SK-N-SH (cell line): Measurements from ENCODE around the gene PHPT1. TPM values are rescaled to one million over a fixed set of nuclear protein-coding genes. Genes with fewer than 3 reads are reported as not detected.

Experiments
- CTCF ChIA-PET: fragments of 300-600, 350-600 bp; formaldehyde crosslinking; extraction: SDS; loops from one replicate; lab custom pipeline; 2021; lab: Yijun Ruan, JAX
- POLR2A ChIA-PET: fragments of 350-600 bp; sonication (Branson Sonifier 250); formaldehyde crosslinking; extraction: SDS; loops from one replicate; lab custom pipeline; 2020; ENCODE audit warnings: antibody characterized with exemption, inconsistent platforms; lab: Yijun Ruan, JAX
- DNase-seq: peaks from one replicate; pipeline ENCODE4 v3.0.0; 2012
- H2AFZ ChIP-seq: fragments of 200-600 bp; sonication (generic); 2 replicates; pipeline ENCODE4 v1.8.1; 2016; ENCODE audit warnings: antibody characterized with exemption, mild to moderate bottlenecking, low read depth
- H3F3A ChIP-seq: fragments of 200-600 bp; sonication (generic); replicated peaks from 2 replicates; pipeline ENCODE3; 2016; ENCODE audit warnings: antibody characterized with exemption, mild to moderate bottlenecking; ENCODE audit not compliant: insufficient read depth
- H3K27ac ChIP-seq, 2 experiments: fragments of 200-500 bp in 1 of 2; fragments of 200-600 bp in 1 of 2; sonication (Bioruptor generic) in 1 of 2; sonication (generic), shearing (Covaris generic) in 1 of 2; 2 replicates each; pipeline versions ENCODE4 v1.5.1 to v1.6.1; 2014 to 2016; ENCODE audit warnings: low read depth in 2 of 2, inconsistent platforms in 1 of 2, low read length in 1 of 2, mild to moderate bottlenecking in 1 of 2, mixed read lengths in 1 of 2
- H3K27me3 ChIP-seq: fragments of 200-600 bp; sonication (generic), shearing (Covaris generic); 2 replicates; pipeline ENCODE4 v1.6.1; 2016; ENCODE audit warnings: mixed run types; ENCODE audit not compliant: insufficient read depth
- H3K36me3 ChIP-seq, 2 experiments: fragments of 200-500 bp in 1 of 2; fragments of 200-600 bp in 1 of 2; sonication (Bioruptor generic) in 1 of 2; sonication (generic) in 1 of 2; replicated peaks in 1 of 2; 2 replicates each; pipeline versions ENCODE3 to v1.5.1; 2014 to 2016; ENCODE audit warnings: low read length in 1 of 2, mild to moderate bottlenecking in 1 of 2; ENCODE audit not compliant: insufficient read depth in 2 of 2, control insufficient read depth in 1 of 2
- H3K4me1 ChIP-seq, 2 experiments: fragments of 200-500 bp in 1 of 2; fragments of 200-600 bp in 1 of 2; sonication (Bioruptor generic) in 1 of 2; sonication (generic), shearing (Covaris generic) in 1 of 2; 2 replicates each; pipeline versions ENCODE4 v1.5.1 to v1.6.1; 2014 to 2016; ENCODE audit warnings: low read depth in 1 of 2, low read length in 1 of 2, mixed run types in 1 of 2; ENCODE audit not compliant: insufficient read depth in 2 of 2, control insufficient read depth in 1 of 2
- H3K4me2 ChIP-seq: fragments of 200-600 bp; sonication (generic), shearing (Covaris generic); 2 replicates; pipeline ENCODE4 v1.6.1; 2017; ENCODE audit warnings: mixed run types
- H3K4me3 ChIP-seq, 2 experiments: fragments of 200-500 bp in 1 of 2; fragments of 200-600 bp in 1 of 2; sonication (Bioruptor generic) in 1 of 2; sonication (generic), shearing (Covaris generic) in 1 of 2; 2 replicates each; pipeline versions ENCODE4 v1.5.1 to v1.8.1; 2014 to 2016; ENCODE audit warnings: low read depth in 2 of 2, inconsistent platforms in 1 of 2, low read length in 1 of 2, mild to moderate bottlenecking in 1 of 2, mixed read lengths in 1 of 2, moderate library complexity in 1 of 2
- H3K79me2 ChIP-seq: fragments of 200-600 bp; sonication (generic); 2 replicates; pipeline ENCODE4 v1.8.1; 2017; ENCODE audit warnings: mild to moderate bottlenecking; ENCODE audit not compliant: insufficient read depth
- H3K9ac ChIP-seq: fragments of 200-600 bp; sonication (generic); 2 replicates; pipeline ENCODE4 v1.6.1; 2017; ENCODE audit warnings: mixed run types
- H3K9me2 ChIP-seq: fragments of 200-600 bp; sonication (generic); 2 replicates; pipeline ENCODE4 v1.6.1; 2017; ENCODE audit warnings: mixed run types
- H3K9me3 ChIP-seq: fragments of 200-600 bp; sonication (generic); 2 replicates; pipeline ENCODE4 v1.6.1; 2017; ENCODE audit warnings: mixed run types, mild to moderate bottlenecking, moderate library complexity
- H4K20me1 ChIP-seq: fragments of 200-600 bp; sonication (generic); 2 replicates; pipeline ENCODE4 v1.6.1; 2017; ENCODE audit warnings: mild to moderate bottlenecking, mixed run types; ENCODE audit not compliant: insufficient read depth
- NRF1 ChIP-seq: IDR thresholded peaks from 2 replicates; pipeline ENCODE4 v1.6.1; 2012; ENCODE audit warnings: low read depth, mild to moderate bottlenecking, low read length
- POLR2AphosphoS5 ChIP-seq: IDR thresholded peaks from 2 replicates; pipeline ENCODE4 v1.6.1; 2012; ENCODE audit warnings: low read depth, low read length
- RFX5 ChIP-seq: IDR thresholded peaks from 2 replicates; pipeline ENCODE4 v1.6.1; 2012; ENCODE audit warnings: mild to moderate bottlenecking, improper control_type of control experiment, low read length
- RXRA ChIP-seq: IDR thresholded peaks from 2 replicates; pipeline ENCODE4 v1.4.0; 2012; ENCODE audit warnings: low read depth, mild to moderate bottlenecking, borderline replicate concordance
- TAF1 ChIP-seq: IDR thresholded peaks from 2 replicates; pipeline ENCODE4 v1.6.1; 2012; ENCODE audit warnings: low read depth, mild to moderate bottlenecking, low read length, moderate library complexity, borderline replicate concordance
- YY1 ChIP-seq: IDR thresholded peaks from 2 replicates; pipeline ENCODE4 v1.4.0; 2012; ENCODE audit warnings: low read depth, mild to moderate bottlenecking
- WGBS: methylation state at CpG from one replicate; pipeline ENCODE4 v1.1.6; 2017; ENCODE audit warnings: low lambda C conversion rate; 5-methylcytosine and 5-hydroxymethylcytosine counted together
- polyA plus RNA-seq, 3 experiments: library from polyadenylated mRNA; depleted of rRNA; stranded (reverse); fragments of >200 nt; gene quantifications; 2 replicates each; pipeline ENCODE4 v1.2.3, GENCODE V29; 2012
- TF ChIP-seq, protein P1 (sequence below): fragments of 200-600 bp; sonication (generic); IDR thresholded peaks from 2 replicates; pipeline ENCODE4 v1.6.1; 2017; ENCODE audit warnings: antibody characterized with exemption, mild to moderate bottlenecking, moderate library complexity
- TF ChIP-seq, protein P2 (sequence below): IDR thresholded peaks from 2 replicates; pipeline ENCODE4 v1.4.0; 2012; ENCODE audit warnings: low read depth, borderline replicate concordance
- TF ChIP-seq, protein P3 (sequence below): IDR thresholded peaks from 2 replicates; pipeline ENCODE4 v1.6.1; 2012; ENCODE audit warnings: mild to moderate bottlenecking, low read depth, low read length, moderate library complexity
- TF ChIP-seq, protein P4 (sequence below): fragments of 150-350 bp; IDR thresholded peaks from 2 replicates; pipeline ENCODE4 v1.6.1; 2017; ENCODE audit warnings: antibody characterized with exemption, low read length, low read depth, borderline replicate concordance

The PHPT1 gene
- polyA plus RNA-seq, 1 of the 3 experiments (the other 2 are of a cell fraction): 517 TPM

DNA sequence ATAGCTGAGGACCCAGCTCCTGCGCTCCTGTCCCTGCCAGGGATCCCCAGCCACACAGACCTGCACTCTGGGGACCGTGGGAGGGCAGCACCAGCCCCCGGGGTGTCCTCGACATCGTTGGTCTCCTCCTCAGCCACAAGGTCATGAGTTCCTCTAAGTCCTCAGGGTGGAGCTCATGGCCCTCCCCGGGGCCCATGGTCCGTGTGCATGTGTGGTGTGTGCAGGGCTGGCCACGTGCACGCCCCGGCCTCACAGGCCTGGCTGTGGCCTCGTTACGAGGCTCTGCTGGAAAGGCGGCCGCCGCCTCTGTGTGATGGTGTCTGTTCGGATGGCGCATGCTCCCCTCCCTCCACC, 23.0 kb upstream of the PHPT1 start:
- Histone ChIP-seq H3K27me3 (no peaks in the 10 kb centered on the region), H3K4me3 (no peak overlapping the region), H3K9me3 (no peaks in the 10 kb centered on the region), H3K4me1 (no peaks in the 10 kb centered on the region), H4K20me1 (peaks cover 9% of the 10 kb centered on the region; the same call in 1 of the 2 replicates), H3K9ac (no peak overlapping the region), H3F3A (no peaks in the 10 kb centered on the region), H3K27ac (no peak overlapping the region), H3K79me2 (peaks cover under 1% of the 10 kb centered on the region; the same call in 1 of the 2 replicates), H3K36me3 (peaks cover 7 to 70% of the 10 kb centered on the region in 2 experiments), H3K9me2 (no peaks in the 10 kb centered on the region), H2AFZ (no peak overlapping the region), H3K4me2 (no peak overlapping the region)
- TF ChIP-seq, protein P1, sequence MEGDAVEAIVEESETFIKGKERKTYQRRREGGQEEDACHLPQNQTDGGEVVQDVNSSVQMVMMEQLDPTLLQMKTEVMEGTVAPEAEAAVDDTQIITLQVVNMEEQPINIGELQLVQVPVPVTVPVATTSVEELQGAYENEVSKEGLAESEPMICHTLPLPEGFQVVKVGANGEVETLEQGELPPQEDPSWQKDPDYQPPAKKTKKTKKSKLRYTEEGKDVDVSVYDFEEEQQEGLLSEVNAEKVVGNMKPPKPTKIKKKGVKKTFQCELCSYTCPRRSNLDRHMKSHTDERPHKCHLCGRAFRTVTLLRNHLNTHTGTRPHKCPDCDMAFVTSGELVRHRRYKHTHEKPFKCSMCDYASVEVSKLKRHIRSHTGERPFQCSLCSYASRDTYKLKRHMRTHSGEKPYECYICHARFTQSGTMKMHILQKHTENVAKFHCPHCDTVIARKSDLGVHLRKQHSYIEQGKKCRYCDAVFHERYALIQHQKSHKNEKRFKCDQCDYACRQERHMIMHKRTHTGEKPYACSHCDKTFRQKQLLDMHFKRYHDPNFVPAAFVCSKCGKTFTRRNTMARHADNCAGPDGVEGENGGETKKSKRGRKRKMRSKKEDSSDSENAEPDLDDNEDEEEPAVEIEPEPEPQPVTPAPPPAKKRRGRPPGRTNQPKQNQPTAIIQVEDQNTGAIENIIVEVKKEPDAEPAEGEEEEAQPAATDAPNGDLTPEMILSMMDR: no peak
- TF ChIP-seq POLR2AphosphoS5 (no peak), TAF1 (no peak), RXRA (no peak), NRF1 (no peak), RFX5 (no peak), YY1 (no peak)
- TF ChIP-seq, protein P2, sequence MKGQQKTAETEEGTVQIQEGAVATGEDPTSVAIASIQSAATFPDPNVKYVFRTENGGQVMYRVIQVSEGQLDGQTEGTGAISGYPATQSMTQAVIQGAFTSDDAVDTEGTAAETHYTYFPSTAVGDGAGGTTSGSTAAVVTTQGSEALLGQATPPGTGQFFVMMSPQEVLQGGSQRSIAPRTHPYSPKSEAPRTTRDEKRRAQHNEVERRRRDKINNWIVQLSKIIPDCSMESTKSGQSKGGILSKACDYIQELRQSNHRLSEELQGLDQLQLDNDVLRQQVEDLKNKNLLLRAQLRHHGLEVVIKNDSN: no peak
- TF ChIP-seq, protein P3, sequence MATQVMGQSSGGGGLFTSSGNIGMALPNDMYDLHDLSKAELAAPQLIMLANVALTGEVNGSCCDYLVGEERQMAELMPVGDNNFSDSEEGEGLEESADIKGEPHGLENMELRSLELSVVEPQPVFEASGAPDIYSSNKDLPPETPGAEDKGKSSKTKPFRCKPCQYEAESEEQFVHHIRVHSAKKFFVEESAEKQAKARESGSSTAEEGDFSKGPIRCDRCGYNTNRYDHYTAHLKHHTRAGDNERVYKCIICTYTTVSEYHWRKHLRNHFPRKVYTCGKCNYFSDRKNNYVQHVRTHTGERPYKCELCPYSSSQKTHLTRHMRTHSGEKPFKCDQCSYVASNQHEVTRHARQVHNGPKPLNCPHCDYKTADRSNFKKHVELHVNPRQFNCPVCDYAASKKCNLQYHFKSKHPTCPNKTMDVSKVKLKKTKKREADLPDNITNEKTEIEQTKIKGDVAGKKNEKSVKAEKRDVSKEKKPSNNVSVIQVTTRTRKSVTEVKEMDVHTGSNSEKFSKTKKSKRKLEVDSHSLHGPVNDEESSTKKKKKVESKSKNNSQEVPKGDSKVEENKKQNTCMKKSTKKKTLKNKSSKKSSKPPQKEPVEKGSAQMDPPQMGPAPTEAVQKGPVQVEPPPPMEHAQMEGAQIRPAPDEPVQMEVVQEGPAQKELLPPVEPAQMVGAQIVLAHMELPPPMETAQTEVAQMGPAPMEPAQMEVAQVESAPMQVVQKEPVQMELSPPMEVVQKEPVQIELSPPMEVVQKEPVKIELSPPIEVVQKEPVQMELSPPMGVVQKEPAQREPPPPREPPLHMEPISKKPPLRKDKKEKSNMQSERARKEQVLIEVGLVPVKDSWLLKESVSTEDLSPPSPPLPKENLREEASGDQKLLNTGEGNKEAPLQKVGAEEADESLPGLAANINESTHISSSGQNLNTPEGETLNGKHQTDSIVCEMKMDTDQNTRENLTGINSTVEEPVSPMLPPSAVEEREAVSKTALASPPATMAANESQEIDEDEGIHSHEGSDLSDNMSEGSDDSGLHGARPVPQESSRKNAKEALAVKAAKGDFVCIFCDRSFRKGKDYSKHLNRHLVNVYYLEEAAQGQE: no peak
- TF ChIP-seq, protein P4, sequence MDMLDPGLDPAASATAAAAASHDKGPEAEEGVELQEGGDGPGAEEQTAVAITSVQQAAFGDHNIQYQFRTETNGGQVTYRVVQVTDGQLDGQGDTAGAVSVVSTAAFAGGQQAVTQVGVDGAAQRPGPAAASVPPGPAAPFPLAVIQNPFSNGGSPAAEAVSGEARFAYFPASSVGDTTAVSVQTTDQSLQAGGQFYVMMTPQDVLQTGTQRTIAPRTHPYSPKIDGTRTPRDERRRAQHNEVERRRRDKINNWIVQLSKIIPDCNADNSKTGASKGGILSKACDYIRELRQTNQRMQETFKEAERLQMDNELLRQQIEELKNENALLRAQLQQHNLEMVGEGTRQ: no peak
- POLR2A ChIA-PET: no interaction called here
- CTCF ChIA-PET: interaction anchor here (1.0 to 3.2 kb wide), 3 partner anchors 16 to 38 kb away, joined by 3 to 17 read pairs (median 4); partner anchors contain the start of gene AJM1
- WGBS: 86% methylated on average over 5 of the region's 17 CpGs
- DNase-seq: no peak
